Endodermal cell (in vitro differentiated cells): Measurements from ENCODE around the gene XRCC6. TPM values are rescaled to one million over a fixed set of nuclear protein-coding genes. Genes with fewer than 3 reads are reported as not detected.

Experiments used
- DNase-seq: peaks from one replicate; pipeline ENCODE4 v3.0.0-alpha.2; 2017
- H3K27ac ChIP-seq: 2 replicates; pipeline ENCODE4 v1.5.1; 2013; ENCODE audit warnings: mild to moderate bottlenecking, low read depth, low read length, moderate library complexity
- H3K27me3 ChIP-seq: 2 replicates; pipeline ENCODE4 v1.6.1; 2013; ENCODE audit warnings: mild to moderate bottlenecking, low read length, moderate library complexity; ENCODE audit not compliant: insufficient read depth, control insufficient read depth, poor library complexity, severe bottlenecking
- H3K36me3 ChIP-seq: 2 replicates; pipeline ENCODE4 v1.7.0; 2013; ENCODE audit warnings: mild to moderate bottlenecking, low read length, moderate library complexity; ENCODE audit not compliant: control insufficient read depth, insufficient read depth
- H3K4me1 ChIP-seq: one replicate; pipeline ENCODE4 v1.7.0; 2013; ENCODE audit warnings: low read length; ENCODE audit not compliant: control insufficient read depth, insufficient read depth
- H3K4me3 ChIP-seq: 2 replicates; pipeline ENCODE4 v1.5.1; 2013; ENCODE audit warnings: mild to moderate bottlenecking, low read length, moderate library complexity
- H3K9ac ChIP-seq: 2 replicates; pipeline ENCODE4 v1.6.1; 2013; ENCODE audit warnings: mild to moderate bottlenecking, low read length, moderate library complexity; ENCODE audit not compliant: poor library complexity, severe bottlenecking; ENCODE audit errors: extremely low read depth
- H3K9me3 ChIP-seq: 2 replicates; pipeline ENCODE4 v1.6.1; 2013; ENCODE audit warnings: mild to moderate bottlenecking, low read length, moderate library complexity; ENCODE audit not compliant: control insufficient read depth
- H3K27ac Mint-ChIP-seq: 2 replicates; pipeline ENCODE4 v1.8.0; 2020; ENCODE audit warnings: mixed read lengths
- H3K27me3 Mint-ChIP-seq: 2 replicates; pipeline ENCODE4 v1.8.0; 2021; ENCODE audit warnings: mild to moderate bottlenecking, mixed read lengths; ENCODE audit not compliant: insufficient read depth
- H3K36me3 Mint-ChIP-seq: 2 replicates; pipeline ENCODE4 v1.8.0; 2020; ENCODE audit warnings: low read depth, mixed read lengths
- H3K4me1 Mint-ChIP-seq: 2 replicates; pipeline ENCODE4 v1.8.0; 2020; ENCODE audit warnings: mixed read lengths
- H3K4me3 Mint-ChIP-seq: 2 replicates; pipeline ENCODE4 v1.8.0; 2020; ENCODE audit warnings: mild to moderate bottlenecking, moderate library complexity, mixed read lengths
- H3K9me3 Mint-ChIP-seq: 2 replicates; pipeline ENCODE4 v1.8.0; 2020; ENCODE audit warnings: mild to moderate bottlenecking, mixed read lengths
- WGBS, 2 experiments: methylation state at CpG; one replicate each; pipeline versions ENCODE4 v1.1.5 to v1.1.7; 2013; ENCODE audit warnings: missing lambda C conversion rate in 2 of 2, mixed read lengths in 1 of 2; ENCODE audit not compliant: insufficient coverage in 1 of 2, insufficient read length in 1 of 2; 5-methylcytosine and 5-hydroxymethylcytosine counted together
- total RNA-seq, 2 donors: library from RNA; stranded (reverse); fragmentation: NEBNext Ultra II Directional in 1 of 2; extraction: Animal tissue kit (Norgen Biotek cat#: 25700) in 1 of 2; gene quantifications; 2 replicates in 1 of 2; 3 replicates in 1 of 2; pipeline ENCODE4 v1.2.1, GENCODE V29; 2021
- TF ChIP-seq, protein P1 (sequence below): fragments of 200-600 bp; sonication (generic); conservative IDR thresholded peaks from 2 replicates; pipeline ENCODE4 v1.5.0; 2021; ENCODE audit warnings: antibody characterized with exemption, mild to moderate bottlenecking

The XRCC6 gene
- total RNA-seq, 2 donors from 2014 or later = 345 to 387 TPM

DNA sequence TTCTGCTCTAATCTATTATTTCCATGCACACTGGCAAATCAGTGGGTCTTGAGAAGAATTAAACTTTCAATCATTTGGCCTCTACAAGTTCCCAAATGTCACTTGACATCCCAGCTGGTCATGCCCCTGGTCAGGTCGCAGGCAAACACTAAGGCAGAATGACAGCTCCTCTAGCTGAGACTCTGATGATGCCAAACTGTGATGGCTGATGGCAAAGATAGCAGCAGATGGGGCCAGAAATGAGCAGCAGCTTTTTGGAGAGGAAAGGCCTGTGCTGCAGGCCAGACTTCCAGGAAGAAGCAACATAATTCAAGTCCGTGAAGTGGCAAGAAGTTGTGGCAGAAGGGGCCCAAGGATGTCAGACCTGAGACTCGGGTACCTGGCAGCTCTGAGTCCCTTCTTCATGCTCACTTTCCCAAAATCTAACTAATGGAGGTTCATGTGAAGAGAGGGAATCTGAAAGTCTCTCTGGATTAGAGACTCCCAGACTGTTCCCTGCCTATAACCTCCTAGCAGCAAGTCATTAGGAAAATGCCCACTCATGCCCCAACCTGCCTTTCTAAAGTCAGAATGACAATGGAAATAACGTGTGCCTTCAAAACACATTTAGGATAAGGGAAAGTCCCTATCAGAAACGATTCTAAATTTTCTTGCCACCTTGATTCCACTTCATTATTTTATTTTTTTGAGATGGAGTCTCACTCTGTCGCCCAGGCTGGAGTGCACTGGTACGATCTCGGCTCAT, 22.0 kb upstream of the XRCC6 start:
- Mint-ChIP-seq H3K4me3 (no peak overlapping the region), H3K27me3 (no peaks in the 10 kb centered on the region), H3K27ac (no peak overlapping the region), H3K36me3 (peaks cover 25% of the 10 kb centered on the region), H3K4me1 (peaks cover 2% of the 10 kb centered on the region), H3K9me3 (no peaks in the 10 kb centered on the region)
- H3K9ac ChIP-seq = no peak overlapping the region
- H3K4me1 ChIP-seq = peaks cover 5% of the 10 kb centered on the region
- DNase-seq = no peak
- 88 to 93% methylated on average over 7 to 8 of the region's 8 CpGs for WGBS, 2 experiments
- no peak overlapping the region for H3K27ac ChIP-seq
- TF ChIP-seq, protein P1, sequence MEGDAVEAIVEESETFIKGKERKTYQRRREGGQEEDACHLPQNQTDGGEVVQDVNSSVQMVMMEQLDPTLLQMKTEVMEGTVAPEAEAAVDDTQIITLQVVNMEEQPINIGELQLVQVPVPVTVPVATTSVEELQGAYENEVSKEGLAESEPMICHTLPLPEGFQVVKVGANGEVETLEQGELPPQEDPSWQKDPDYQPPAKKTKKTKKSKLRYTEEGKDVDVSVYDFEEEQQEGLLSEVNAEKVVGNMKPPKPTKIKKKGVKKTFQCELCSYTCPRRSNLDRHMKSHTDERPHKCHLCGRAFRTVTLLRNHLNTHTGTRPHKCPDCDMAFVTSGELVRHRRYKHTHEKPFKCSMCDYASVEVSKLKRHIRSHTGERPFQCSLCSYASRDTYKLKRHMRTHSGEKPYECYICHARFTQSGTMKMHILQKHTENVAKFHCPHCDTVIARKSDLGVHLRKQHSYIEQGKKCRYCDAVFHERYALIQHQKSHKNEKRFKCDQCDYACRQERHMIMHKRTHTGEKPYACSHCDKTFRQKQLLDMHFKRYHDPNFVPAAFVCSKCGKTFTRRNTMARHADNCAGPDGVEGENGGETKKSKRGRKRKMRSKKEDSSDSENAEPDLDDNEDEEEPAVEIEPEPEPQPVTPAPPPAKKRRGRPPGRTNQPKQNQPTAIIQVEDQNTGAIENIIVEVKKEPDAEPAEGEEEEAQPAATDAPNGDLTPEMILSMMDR = no peak
- H3K27me3 ChIP-seq = no peaks in the 10 kb centered on the region
- no peak overlapping the region for H3K4me3 ChIP-seq
- no peaks in the 10 kb centered on the region for H3K9me3 ChIP-seq
- peaks cover 27% of the 10 kb centered on the region for H3K36me3 ChIP-seq

DNA sequence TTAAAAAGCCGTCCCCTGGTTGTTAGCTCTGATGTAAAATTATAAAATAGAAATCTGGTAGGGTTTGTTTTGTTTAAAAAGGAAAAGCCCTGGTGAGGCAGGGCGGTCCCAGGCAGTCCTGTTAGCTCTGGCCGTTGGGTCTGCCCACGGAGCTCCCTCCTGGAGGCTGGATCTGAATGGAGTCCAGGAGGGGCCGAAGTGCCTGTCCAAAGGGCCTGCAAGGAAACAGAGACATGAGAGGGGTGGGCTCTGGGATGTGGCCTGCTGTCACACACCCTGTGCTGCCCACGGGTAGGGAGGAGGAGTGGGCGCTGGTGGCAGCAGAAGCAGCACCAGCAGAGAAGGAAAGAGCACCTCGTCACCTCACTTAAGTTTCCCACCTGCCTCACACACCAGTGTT, 20.1 kb upstream of the XRCC6 start:
- 91 to 92% methylated on average over 4 to 8 of the region's 8 CpGs for WGBS, 2 experiments
- TF ChIP-seq, protein P1 = no peak
- Histone ChIP-seq H3K27ac (no peak overlapping the region), H3K4me3 (no peak overlapping the region), H3K27me3 (no peaks in the 10 kb centered on the region), H3K36me3 (peaks cover 44% of the 10 kb centered on the region), H3K9ac (no peak overlapping the region), H3K9me3 (no peaks in the 10 kb centered on the region), H3K4me1 (peaks cover 8% of the 10 kb centered on the region)
- H3K4me1 Mint-ChIP-seq = peaks cover 2% of the 10 kb centered on the region
- no peaks in the 10 kb centered on the region for H3K27me3 Mint-ChIP-seq
- no peaks in the 10 kb centered on the region for H3K9me3 Mint-ChIP-seq
- H3K36me3 Mint-ChIP-seq = peaks cover 40% of the 10 kb centered on the region
- no peak overlapping the region for H3K4me3 Mint-ChIP-seq
- no peak overlapping the region for H3K27ac Mint-ChIP-seq
- no peak for DNase-seq

DNA sequence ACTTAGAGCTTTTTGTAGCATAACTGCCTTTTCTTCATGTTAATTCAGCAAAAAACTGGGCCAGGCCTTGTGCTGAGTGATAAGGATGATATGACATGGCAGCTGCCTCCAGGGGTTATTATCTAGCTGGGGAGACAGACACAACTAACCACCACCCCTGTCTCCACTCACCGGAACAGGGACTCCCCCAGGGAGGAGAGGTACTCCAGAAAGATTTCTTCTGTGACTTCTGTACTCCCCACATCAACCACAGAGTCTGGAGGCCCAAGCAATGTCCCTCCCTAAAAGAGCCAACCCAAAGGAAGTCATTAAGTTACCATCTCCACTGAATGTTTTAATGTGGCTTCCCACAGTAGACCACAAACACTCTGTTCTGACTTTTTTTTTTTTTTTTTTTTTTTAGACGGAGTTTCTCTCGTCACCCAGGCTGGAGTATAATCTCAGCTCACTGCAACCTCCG, 17.2 kb upstream of the XRCC6 start:
- Histone ChIP-seq H3K9me3 (no peaks in the 10 kb centered on the region), H3K4me3 (no peak overlapping the region), H3K9ac (no peak overlapping the region), H3K4me1 (peaks cover 2% of the 10 kb centered on the region), H3K27ac (no peak overlapping the region), H3K27me3 (no peaks in the 10 kb centered on the region), H3K36me3 (peaks cover 52% of the 10 kb centered on the region)
- Mint-ChIP-seq H3K36me3 (peaks cover 46% of the 10 kb centered on the region), H3K27me3 (no peaks in the 10 kb centered on the region), H3K4me3 (no peak overlapping the region), H3K4me1 (no peaks in the 10 kb centered on the region), H3K27ac (no peak overlapping the region), H3K9me3 (no peaks in the 10 kb centered on the region)
- DNase-seq = no peak
- TF ChIP-seq, protein P1 = no peak
- 88 to 100% methylated on average over 2 to 4 of the region's 4 CpGs for WGBS, 2 experiments
